ENCODE results near the gene ARID1A.

ARID1A gene

DNA sequence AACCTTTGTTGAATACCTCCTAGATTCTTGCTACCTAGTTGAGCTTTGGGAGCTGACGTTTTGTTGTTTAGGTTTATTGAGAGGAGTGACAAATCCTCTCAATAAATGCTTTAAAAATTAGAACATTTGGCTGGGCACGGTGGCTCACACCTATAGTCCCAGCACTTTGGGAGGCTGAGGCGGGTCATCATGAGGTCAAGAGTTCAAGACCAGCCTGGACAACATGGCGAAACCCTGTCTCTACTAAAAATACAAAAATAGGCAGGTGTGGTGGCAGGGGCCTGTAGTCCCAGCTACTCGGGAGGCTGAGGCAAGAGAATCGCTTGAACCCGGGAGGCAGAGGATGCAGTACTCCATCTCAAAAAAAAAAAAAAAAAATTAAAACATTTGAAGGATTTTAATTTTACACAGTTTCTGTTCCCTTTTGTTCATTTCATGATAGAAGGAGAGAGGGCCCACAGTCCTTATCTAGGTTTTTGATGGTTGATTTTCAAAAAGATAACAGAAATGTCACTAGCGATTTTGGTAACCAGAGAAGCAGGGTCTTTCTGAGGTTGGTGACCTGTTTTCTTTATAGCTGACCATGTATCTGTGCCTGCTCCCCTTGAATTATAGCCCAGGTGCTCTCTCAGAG, 47.7 kb downstream of the ARID1A start:
- TF ChIP-seq, protein P1, sequence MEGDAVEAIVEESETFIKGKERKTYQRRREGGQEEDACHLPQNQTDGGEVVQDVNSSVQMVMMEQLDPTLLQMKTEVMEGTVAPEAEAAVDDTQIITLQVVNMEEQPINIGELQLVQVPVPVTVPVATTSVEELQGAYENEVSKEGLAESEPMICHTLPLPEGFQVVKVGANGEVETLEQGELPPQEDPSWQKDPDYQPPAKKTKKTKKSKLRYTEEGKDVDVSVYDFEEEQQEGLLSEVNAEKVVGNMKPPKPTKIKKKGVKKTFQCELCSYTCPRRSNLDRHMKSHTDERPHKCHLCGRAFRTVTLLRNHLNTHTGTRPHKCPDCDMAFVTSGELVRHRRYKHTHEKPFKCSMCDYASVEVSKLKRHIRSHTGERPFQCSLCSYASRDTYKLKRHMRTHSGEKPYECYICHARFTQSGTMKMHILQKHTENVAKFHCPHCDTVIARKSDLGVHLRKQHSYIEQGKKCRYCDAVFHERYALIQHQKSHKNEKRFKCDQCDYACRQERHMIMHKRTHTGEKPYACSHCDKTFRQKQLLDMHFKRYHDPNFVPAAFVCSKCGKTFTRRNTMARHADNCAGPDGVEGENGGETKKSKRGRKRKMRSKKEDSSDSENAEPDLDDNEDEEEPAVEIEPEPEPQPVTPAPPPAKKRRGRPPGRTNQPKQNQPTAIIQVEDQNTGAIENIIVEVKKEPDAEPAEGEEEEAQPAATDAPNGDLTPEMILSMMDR (IDR thresholded peaks at IDR 0.05; ENCODE audit: control extremely low read depth, extremely low read depth, low read depth, missing control alignments) = no peak
- POLR2A ChIA-PET = interaction anchor here (0.6 to 0.7 kb wide), 3 partner anchors 145 to 1491 kb away, joined by 3 read pairs; no protein-coding TSS in a partner anchor
- CTCF ChIA-PET = interaction anchor here (1.0 to 6.9 kb wide), 14 partner anchors 9 to 243 kb away, joined by 3 to 61 read pairs (median 5); partner anchors contain the start of gene PIGV
- DNase-seq (ENCODE audit: extremely low spot score) = no peak

GRCh38 chr1:26744075-26744959, 48.5 kb downstream of the ARID1A start:
- ChIA-PET CTCF (interaction anchor here (0.9 to 6.9 kb wide), 15 partner anchors 10 to 244 kb away, joined by 3 to 61 read pairs (median 4); partner anchors contain the start of gene PIGV), POLR2A (interaction anchor here (0.6 to 0.7 kb wide), 2 partner anchors 145 to 168 kb away, joined by 3 read pairs; no protein-coding TSS in a partner anchor)
- TF ChIP-seq, protein P1 (IDR thresholded peaks at IDR 0.05; ENCODE audit: control extremely low read depth, extremely low read depth, low read depth, missing control alignments) = peak; percentile 28
- DNase-seq (ENCODE audit: extremely low spot score) = peak; percentile 84

DNA sequence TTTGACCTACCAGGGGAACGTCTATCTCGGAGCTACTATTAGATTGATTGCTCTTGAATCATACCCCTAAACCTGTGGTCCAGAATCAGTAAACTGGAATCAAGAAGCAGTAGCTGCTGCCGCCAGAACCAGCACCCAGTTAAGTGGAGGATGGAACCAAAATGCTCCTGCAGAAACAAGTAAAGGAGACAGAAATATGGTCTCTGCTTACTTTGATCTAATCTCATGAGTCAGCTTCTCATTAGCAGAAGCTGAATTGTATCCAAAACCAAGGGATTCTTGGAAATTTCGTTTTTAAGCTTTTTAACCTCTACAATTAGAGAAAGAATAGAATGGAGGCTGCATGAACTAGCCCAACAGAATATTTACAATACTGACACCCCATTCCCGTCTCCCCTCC, 49.4 kb downstream of the ARID1A start:
- DNase-seq (ENCODE audit: extremely low spot score) = no peak
- TF ChIP-seq, protein P1 (IDR thresholded peaks at IDR 0.05; ENCODE audit: control extremely low read depth, extremely low read depth, low read depth, missing control alignments) = no peak
- CTCF ChIA-PET = interaction anchor here (0.9 to 6.9 kb wide), 10 partner anchors 14 to 146 kb away, joined by 3 to 61 read pairs (median 8); partner anchors contain the start of gene PIGV
- POLR2A ChIA-PET = no interaction called here

- TF ChIP-seq, protein P1 (IDR thresholded peaks at IDR 0.05; ENCODE audit: control extremely low read depth, extremely low read depth, low read depth, missing control alignments) = no peak
- DNase-seq (ENCODE audit: extremely low spot score) = no peak
- POLR2A ChIA-PET = no interaction called here
- CTCF ChIA-PET = interaction anchor here (1.1 to 5.6 kb wide), 5 partner anchors 15 to 144 kb away, joined by 3 to 29 read pairs (median 3); partner anchors contain the start of gene PIGV
Measured at GRCh38 chr1:26747048-26747447, 51.2 kb downstream of the ARID1A start.

GRCh38 chr1:26748351-26748750, 52.5 kb downstream of the ARID1A start:
- no peak for DNase-seq (ENCODE audit: extremely low spot score)
- TF ChIP-seq, protein P1 (IDR thresholded peaks at IDR 0.05; ENCODE audit: control extremely low read depth, extremely low read depth, low read depth, missing control alignments) = no peak
- CTCF ChIA-PET = interaction anchor here (1.1 to 1.3 kb wide), 2 partner anchors 47 to 54 kb away, joined by 3 read pairs; no protein-coding TSS in a partner anchor
- POLR2A ChIA-PET = no interaction called here

DNA sequence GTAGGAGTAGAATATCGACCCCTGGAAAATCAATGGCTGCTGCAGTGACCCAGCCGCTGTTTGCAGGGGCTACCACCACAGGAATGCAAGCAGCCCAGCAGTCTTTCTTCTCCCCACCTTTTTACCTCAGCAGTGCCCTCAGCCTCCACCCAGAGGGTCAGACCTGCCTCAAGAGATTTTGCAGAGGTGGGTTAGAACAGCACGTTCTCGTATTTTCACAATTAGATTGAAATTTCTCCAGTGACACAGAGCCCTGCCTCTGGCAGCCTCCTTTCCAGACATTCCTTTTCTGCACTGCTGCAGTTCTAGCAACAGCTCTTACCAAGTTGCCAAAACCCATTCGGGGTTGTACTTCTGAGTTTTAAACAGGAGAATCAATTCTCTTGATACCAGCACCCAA, 53.6 kb downstream of the ARID1A start:
- no peak for DNase-seq (ENCODE audit: extremely low spot score)
- TF ChIP-seq, protein P1 (IDR thresholded peaks at IDR 0.05; ENCODE audit: control extremely low read depth, extremely low read depth, low read depth, missing control alignments) = no peak
- ChIA-PET POLR2A (no interaction called here), CTCF (no interaction called here)

Measured in GM10248 (cell line).